Activated CD8-positive, alpha-beta T cell treated with anti-CD3 and anti-CD28 coated beads for 36 hours (primary cell): ENCODE data around the gene PIP5K1B. TPM values are rescaled to one million over a fixed set of nuclear protein-coding genes. Genes with fewer than 3 reads are reported as not detected.

Experiments used
- ATAC-seq: fragments of 200-7000 bp; cut with Tn5 transposase; one replicate; pipeline ENCODE4 v1.10.0; 2021; ENCODE audit warnings: mild to moderate bottlenecking, moderate library complexity
- CTCF ChIA-PET: fragments of 350-600 bp; sonication (Branson Sonifier 250); formaldehyde crosslinking; loops from one replicate; lab custom pipeline; 2021; ENCODE audit warnings: antibody characterized with exemption; lab: Charles Lee
- POLR2A ChIA-PET: fragments of 350-600 bp; sonication (Branson Sonifier 250); formaldehyde crosslinking; loops from one replicate; lab custom pipeline; 2021; ENCODE audit warnings: antibody characterized with exemption; lab: Charles Lee
- DNase-seq: peaks from one replicate; pipeline ENCODE4 v3.0.0-alpha.2; 2020
- H3K27ac Mint-ChIP-seq: one replicate; pipeline ENCODE4 v1.8.0; 2021; ENCODE audit warnings: mild to moderate bottlenecking, mixed read lengths
- H3K27me3 Mint-ChIP-seq: one replicate; pipeline ENCODE4 v1.8.0; 2021; ENCODE audit warnings: mixed read lengths
- H3K36me3 Mint-ChIP-seq: one replicate; pipeline ENCODE4 v1.8.0; 2021; ENCODE audit warnings: low read depth, mixed read lengths
- H3K4me1 Mint-ChIP-seq: one replicate; pipeline ENCODE4 v1.8.0; 2021; ENCODE audit warnings: low read depth, mixed read lengths
- H3K4me3 Mint-ChIP-seq: one replicate; pipeline ENCODE4 v1.8.0; 2021; ENCODE audit warnings: mild to moderate bottlenecking, moderate library complexity, mixed read lengths
- H3K9me3 Mint-ChIP-seq: one replicate; pipeline ENCODE4 v1.8.0; 2021; ENCODE audit warnings: mixed read lengths
- intact Hi-C: fragments of 100-400 bp; cut with micrococcal nuclease; formaldehyde crosslinking; loops from one replicate; pipeline ENCODE4 v1.10.0; 2022
- total RNA-seq, 2 experiments: library from RNA; stranded (reverse); gene quantifications; one replicate each; pipeline ENCODE4 v1.2.3, GENCODE V29; 2021
- TF ChIP-seq, protein P1 (sequence below): fragments of 200-600 bp; IDR thresholded peaks from one replicate; pipeline ENCODE4 v1.8.0; 2022; ENCODE audit warnings: antibody characterized with exemption, mild to moderate bottlenecking

The PIP5K1B gene
- total RNA-seq, 2 experiments from 2014 or later, result 0.43 to 0.98 TPM

- no peak overlapping the region for H3K27ac Mint-ChIP-seq
- ChIA-PET POLR2A (no interaction called here), CTCF (interaction anchor here (2.0 kb wide), 1 partner anchor 36 kb away, joined by 9 read pairs; no protein-coding TSS in a partner anchor)
- no peaks in the 10 kb centered on the region for H3K36me3 Mint-ChIP-seq
- ATAC-seq (no peak), DNase-seq (no peak)
- intact Hi-C loops, result no loop called here
- no peaks in the 10 kb centered on the region for H3K4me1 Mint-ChIP-seq
- H3K27me3 Mint-ChIP-seq, result peaks cover 6% of the 10 kb centered on the region
- H3K4me3 Mint-ChIP-seq, result no peak overlapping the region
- TF ChIP-seq, protein P1, sequence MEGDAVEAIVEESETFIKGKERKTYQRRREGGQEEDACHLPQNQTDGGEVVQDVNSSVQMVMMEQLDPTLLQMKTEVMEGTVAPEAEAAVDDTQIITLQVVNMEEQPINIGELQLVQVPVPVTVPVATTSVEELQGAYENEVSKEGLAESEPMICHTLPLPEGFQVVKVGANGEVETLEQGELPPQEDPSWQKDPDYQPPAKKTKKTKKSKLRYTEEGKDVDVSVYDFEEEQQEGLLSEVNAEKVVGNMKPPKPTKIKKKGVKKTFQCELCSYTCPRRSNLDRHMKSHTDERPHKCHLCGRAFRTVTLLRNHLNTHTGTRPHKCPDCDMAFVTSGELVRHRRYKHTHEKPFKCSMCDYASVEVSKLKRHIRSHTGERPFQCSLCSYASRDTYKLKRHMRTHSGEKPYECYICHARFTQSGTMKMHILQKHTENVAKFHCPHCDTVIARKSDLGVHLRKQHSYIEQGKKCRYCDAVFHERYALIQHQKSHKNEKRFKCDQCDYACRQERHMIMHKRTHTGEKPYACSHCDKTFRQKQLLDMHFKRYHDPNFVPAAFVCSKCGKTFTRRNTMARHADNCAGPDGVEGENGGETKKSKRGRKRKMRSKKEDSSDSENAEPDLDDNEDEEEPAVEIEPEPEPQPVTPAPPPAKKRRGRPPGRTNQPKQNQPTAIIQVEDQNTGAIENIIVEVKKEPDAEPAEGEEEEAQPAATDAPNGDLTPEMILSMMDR, result no peak
- H3K9me3 Mint-ChIP-seq, result no peaks in the 10 kb centered on the region
Measured at GRCh38 chr9:68963416-68963815, 258.4 kb downstream of the PIP5K1B start.

DNA sequence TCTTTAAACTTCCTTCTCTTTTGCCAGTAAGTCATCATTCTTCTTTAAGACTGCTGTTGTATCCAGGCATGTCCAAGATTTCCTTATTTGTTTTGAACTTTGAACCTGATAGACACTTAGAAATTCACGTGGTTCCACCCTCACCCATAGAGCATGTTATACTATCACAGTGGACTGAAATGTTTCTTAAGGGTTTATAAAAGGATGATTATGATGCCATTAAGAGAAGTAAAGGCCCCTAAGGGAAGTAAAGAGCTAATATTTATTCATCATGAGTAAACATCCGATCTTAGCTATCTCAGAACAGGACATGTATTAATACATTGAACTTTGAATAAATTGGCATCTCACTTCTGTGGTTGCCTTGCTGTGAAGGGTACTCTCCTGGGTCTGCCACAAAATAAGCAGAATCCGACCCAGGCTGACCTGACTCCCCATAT is 259.1 kb downstream of the PIP5K1B start:
- TF ChIP-seq, protein P1, result no peak
- Mint-ChIP-seq H3K4me1 (no peaks in the 10 kb centered on the region), H3K4me3 (no peak overlapping the region), H3K36me3 (no peaks in the 10 kb centered on the region), H3K27ac (no peak overlapping the region), H3K27me3 (peaks cover 6% of the 10 kb centered on the region), H3K9me3 (no peaks in the 10 kb centered on the region)
- ATAC-seq (no peak), DNase-seq (no peak)
- intact Hi-C loops, result no loop called here
- ChIA-PET POLR2A (no interaction called here), CTCF (interaction anchor here (2.0 kb wide), 1 partner anchor 36 kb away, joined by 9 read pairs; no protein-coding TSS in a partner anchor)

DNA sequence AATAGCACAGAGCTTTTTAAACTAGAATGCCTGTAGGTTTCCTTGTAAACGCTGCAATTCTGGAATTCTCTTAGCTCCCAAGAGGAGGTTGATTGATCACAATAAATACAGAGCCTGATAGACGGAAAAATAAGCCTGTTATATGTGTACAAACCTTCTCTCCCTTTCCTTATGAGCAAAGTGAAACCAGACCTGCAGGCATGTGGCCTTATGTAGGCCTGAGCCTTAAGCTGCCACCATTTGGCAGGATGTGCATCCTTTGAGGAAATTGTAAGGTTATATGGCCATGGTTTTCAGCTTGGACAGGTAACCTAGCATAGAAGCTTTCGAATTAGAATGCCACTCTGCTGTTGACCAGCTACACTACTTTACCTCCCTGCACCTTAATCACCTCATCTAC is 259.7 kb downstream of the PIP5K1B start:
- no peak overlapping the region for H3K4me3 Mint-ChIP-seq
- ATAC-seq, result no peak
- no peaks in the 10 kb centered on the region for H3K9me3 Mint-ChIP-seq
- no peak for DNase-seq
- intact Hi-C loops, result no loop called here
- H3K36me3 Mint-ChIP-seq, result no peaks in the 10 kb centered on the region
- H3K27ac Mint-ChIP-seq, result no peak overlapping the region
- ChIA-PET POLR2A (no interaction called here), CTCF (interaction anchor here (2.0 kb wide), 1 partner anchor 35 kb away, joined by 9 read pairs; no protein-coding TSS in a partner anchor)
- peaks cover 6% of the 10 kb centered on the region for H3K27me3 Mint-ChIP-seq
- no peaks in the 10 kb centered on the region for H3K4me1 Mint-ChIP-seq
- TF ChIP-seq, protein P1, result no peak

DNA sequence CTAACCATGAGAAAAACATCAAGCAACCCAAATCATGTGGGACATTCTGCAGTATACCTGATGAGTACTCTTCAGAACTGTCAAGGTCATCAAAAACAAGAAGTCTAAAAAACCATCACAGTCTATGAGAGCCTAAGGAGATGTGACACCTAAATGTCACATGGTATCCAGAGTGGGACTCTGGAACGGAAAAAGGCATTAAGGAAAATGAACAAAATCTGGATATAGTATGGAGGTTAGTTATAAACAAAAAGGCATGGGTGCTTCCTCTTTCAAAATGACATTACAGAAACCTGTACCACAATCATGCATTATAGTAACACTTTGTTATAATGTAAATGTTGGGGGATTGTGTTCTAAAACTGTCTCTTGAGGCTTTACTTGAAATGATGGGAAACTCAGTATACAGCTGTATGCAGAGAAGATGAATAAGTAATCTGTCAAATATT is 261.5 kb downstream of the PIP5K1B start:
- CTCF ChIA-PET, result interaction anchor here (1.3 kb wide), 1 partner anchor 33 kb away, joined by 7 read pairs; no protein-coding TSS in a partner anchor
- POLR2A ChIA-PET, result no interaction called here
- Mint-ChIP-seq H3K4me3 (no peak overlapping the region), H3K4me1 (peaks cover 1% of the 10 kb centered on the region), H3K27me3 (peaks cover 8% of the 10 kb centered on the region), H3K27ac (no peak overlapping the region), H3K36me3 (no peaks in the 10 kb centered on the region), H3K9me3 (peaks cover 1% of the 10 kb centered on the region)
- DNase-seq (no peak), ATAC-seq (no peak)
- intact Hi-C loops, result no loop called here
- TF ChIP-seq, protein P1, result no peak

GRCh38 chr9:68967800-68968199 is 262.8 kb downstream of the PIP5K1B start:
- peaks cover 5% of the 10 kb centered on the region for H3K4me1 Mint-ChIP-seq
- DNase-seq (no peak), ATAC-seq (no peak)
- H3K4me3 Mint-ChIP-seq, result no peak overlapping the region
- H3K9me3 Mint-ChIP-seq, result peaks cover 2% of the 10 kb centered on the region
- CTCF ChIA-PET, result interaction anchor here (0.9 to 1.3 kb wide), 3 partner anchors 9 to 32 kb away, joined by 3 to 7 read pairs (median 3); no protein-coding TSS in a partner anchor
- TF ChIP-seq, protein P1, result no peak
- H3K27me3 Mint-ChIP-seq, result peaks cover 11% of the 10 kb centered on the region
- intact Hi-C loops, result no loop called here
- H3K36me3 Mint-ChIP-seq, result no peaks in the 10 kb centered on the region
- POLR2A ChIA-PET, result no interaction called here
- H3K27ac Mint-ChIP-seq, result no peak overlapping the region
